Immature natural killer cell (primary cell): ENCODE measurements around the gene CLCA2. TPM values are rescaled to one million over a fixed set of nuclear protein-coding genes. Genes with fewer than 3 reads are reported as not detected.

Source experiments
- DNase-seq, 3 donors: peaks; one replicate each; pipeline ENCODE4 v3.0.0; 2022; ENCODE audit warnings: mixed read lengths in 1 of 3
- H3K27ac Mint-ChIP-seq, 6 donors: one replicate each; pipeline ENCODE4 v1.8.0; 2020; ENCODE audit warnings: mixed read lengths in 6 of 6, mild to moderate bottlenecking in 5 of 6, inconsistent platforms in 4 of 6, moderate library complexity in 3 of 6
- H3K27me3 Mint-ChIP-seq, 3 donors: one replicate each; pipeline ENCODE4 v1.8.0; 2020 to 2021; ENCODE audit warnings: low read depth in 3 of 3, mild to moderate bottlenecking in 3 of 3, mixed read lengths in 3 of 3, moderate library complexity in 3 of 3, inconsistent platforms in 1 of 3
- H3K36me3 Mint-ChIP-seq, 3 donors: one replicate each; pipeline ENCODE4 v1.8.0; 2020; ENCODE audit warnings: mixed read lengths in 3 of 3, inconsistent platforms in 2 of 3, mild to moderate bottlenecking in 2 of 3
- H3K4me1 Mint-ChIP-seq, 2 donors: one replicate each; pipeline ENCODE4 v1.8.0; 2020; ENCODE audit warnings: inconsistent platforms in 2 of 2, mild to moderate bottlenecking in 2 of 2, mixed read lengths in 2 of 2, moderate library complexity in 1 of 2
- H3K4me3 Mint-ChIP-seq, 5 donors: one replicate each; pipeline ENCODE4 v1.8.0; 2020; ENCODE audit warnings: mild to moderate bottlenecking in 5 of 5, mixed read lengths in 5 of 5, inconsistent platforms in 3 of 5, moderate library complexity in 3 of 5
- H3K9me3 Mint-ChIP-seq, 6 donors: one replicate each; pipeline ENCODE4 v1.8.0; 2020; ENCODE audit warnings: mild to moderate bottlenecking in 6 of 6, mixed read lengths in 6 of 6, inconsistent platforms in 4 of 6, moderate library complexity in 3 of 6
- polyA plus RNA-seq, 3 donors: library from polyadenylated mRNA; unstranded; fragments of 300-500 nt; fragmentation: Illumina TruSeq; gene quantifications; one replicate each; pipeline ENCODE4 v1.2.3, GENCODE V29; 2021

Gene CLCA2
- polyA plus RNA-seq, 3 donors from 2014 or later, result not detected

- Mint-ChIP-seq H3K27me3 (no peaks in the 10 kb centered on the region), H3K36me3 (no peaks in the 10 kb centered on the region), H3K4me1 (no peaks in the 10 kb centered on the region), H3K27ac (no peak overlapping the region), H3K9me3 (no peaks in the 10 kb centered on the region), H3K4me3 (no peak overlapping the region)
- DNase-seq, result no peak
Measured at GRCh38 chr1:86471291-86471690, 47.3 kb downstream of the CLCA2 start.

- H3K36me3 Mint-ChIP-seq, result no peaks in the 10 kb centered on the region
- no peak overlapping the region for H3K27ac Mint-ChIP-seq
- H3K4me3 Mint-ChIP-seq, result no peak overlapping the region
- no peaks in the 10 kb centered on the region for H3K27me3 Mint-ChIP-seq
- H3K9me3 Mint-ChIP-seq, result no peaks in the 10 kb centered on the region
- H3K4me1 Mint-ChIP-seq, result no peaks in the 10 kb centered on the region
- no peak for DNase-seq
Measured at GRCh38 chr1:86472152-86472551, 48.2 kb downstream of the CLCA2 start.

GRCh38 chr1:86472767-86473166, 48.8 kb downstream of the CLCA2 start:
- no peak overlapping the region for H3K27ac Mint-ChIP-seq
- no peaks in the 10 kb centered on the region for H3K9me3 Mint-ChIP-seq
- no peaks in the 10 kb centered on the region for H3K4me1 Mint-ChIP-seq
- no peaks in the 10 kb centered on the region for H3K36me3 Mint-ChIP-seq
- no peaks in the 10 kb centered on the region for H3K27me3 Mint-ChIP-seq
- DNase-seq, result no peak
- no peak overlapping the region for H3K4me3 Mint-ChIP-seq

GRCh38 chr1:86477256-86477655, 53.3 kb downstream of the CLCA2 start:
- no peak for DNase-seq
- no peaks in the 10 kb centered on the region for H3K27me3 Mint-ChIP-seq
- no peak overlapping the region for H3K4me3 Mint-ChIP-seq
- H3K4me1 Mint-ChIP-seq, result no peaks in the 10 kb centered on the region
- no peaks in the 10 kb centered on the region for H3K9me3 Mint-ChIP-seq
- no peak overlapping the region for H3K27ac Mint-ChIP-seq
- no peaks in the 10 kb centered on the region for H3K36me3 Mint-ChIP-seq

- Mint-ChIP-seq H3K4me3 (no peak overlapping the region), H3K27ac (no peak overlapping the region), H3K36me3 (no peaks in the 10 kb centered on the region), H3K27me3 (no peaks in the 10 kb centered on the region), H3K4me1 (no peaks in the 10 kb centered on the region), H3K9me3 (no peaks in the 10 kb centered on the region)
- no peak for DNase-seq
Measured at GRCh38 chr1:86477682-86478081, 53.7 kb downstream of the CLCA2 start.

GRCh38 chr1:86478416-86479156, 54.6 kb downstream of the CLCA2 start:
- no peaks in the 10 kb centered on the region for H3K9me3 Mint-ChIP-seq
- H3K4me3 Mint-ChIP-seq, result no peak overlapping the region
- no peak for DNase-seq
- H3K27ac Mint-ChIP-seq, result no peak overlapping the region
- H3K27me3 Mint-ChIP-seq, result no peaks in the 10 kb centered on the region
- H3K36me3 Mint-ChIP-seq, result no peaks in the 10 kb centered on the region
- H3K4me1 Mint-ChIP-seq, result no peaks in the 10 kb centered on the region

- Mint-ChIP-seq H3K9me3 (no peaks in the 10 kb centered on the region), H3K27me3 (peaks cover 0 to 3% (median 0%) of the 10 kb centered on the region in 3 donors), H3K36me3 (no peaks in the 10 kb centered on the region), H3K27ac (no peak overlapping the region), H3K4me3 (no peak overlapping the region), H3K4me1 (no peaks in the 10 kb centered on the region)
- DNase-seq, result no peak
Measured at GRCh38 chr1:86481966-86482365, 58.0 kb downstream of the CLCA2 start.

GRCh38 chr1:86487131-86487810, 63.3 kb downstream of the CLCA2 start:
- Mint-ChIP-seq H3K27me3 (peaks cover 0 to 6% (median 0%) of the 10 kb centered on the region in 3 donors), H3K36me3 (no peaks in the 10 kb centered on the region), H3K4me3 (no peak overlapping the region), H3K27ac (no peak overlapping the region), H3K4me1 (no peaks in the 10 kb centered on the region), H3K9me3 (no peaks in the 10 kb centered on the region)
- DNase-seq, result no peak

- H3K4me3 Mint-ChIP-seq, result no peak overlapping the region
- no peaks in the 10 kb centered on the region for H3K9me3 Mint-ChIP-seq
- no peaks in the 10 kb centered on the region for H3K36me3 Mint-ChIP-seq
- H3K4me1 Mint-ChIP-seq, result no peaks in the 10 kb centered on the region
- H3K27me3 Mint-ChIP-seq, result peaks cover 0 to 6% (median 0%) of the 10 kb centered on the region in 3 donors
- H3K27ac Mint-ChIP-seq, result no peak overlapping the region
- DNase-seq, result no peak
Measured at GRCh38 chr1:86487811-86488141, 63.8 kb downstream of the CLCA2 start.

- Mint-ChIP-seq H3K27ac (no peak overlapping the region), H3K36me3 (no peaks in the 10 kb centered on the region), H3K4me1 (no peaks in the 10 kb centered on the region)
Measured at GRCh38 chr1:86489242-86489878, 65.4 kb downstream of the CLCA2 start.

GRCh38 chr1:86491171-86491950, 67.4 kb downstream of the CLCA2 start:
- no peak for DNase-seq
- Mint-ChIP-seq H3K36me3 (no peaks in the 10 kb centered on the region), H3K9me3 (no peaks in the 10 kb centered on the region), H3K27me3 (peaks cover 0 to 6% (median 0%) of the 10 kb centered on the region in 3 donors), H3K4me3 (no peak overlapping the region), H3K4me1 (no peaks in the 10 kb centered on the region), H3K27ac (no peak overlapping the region)

More at GRCh38 chr1:86489242-86489878, 65.4 kb downstream of the CLCA2 start:
- no peak for DNase-seq
- Mint-ChIP-seq H3K27me3 (peaks cover 0 to 3% (median 0%) of the 10 kb centered on the region in 3 donors), H3K9me3 (no peaks in the 10 kb centered on the region), H3K4me3 (no peak overlapping the region)

- Mint-ChIP-seq H3K27ac (no peak overlapping the region), H3K9me3 (no peaks in the 10 kb centered on the region), H3K36me3 (no peaks in the 10 kb centered on the region), H3K27me3 (peaks cover 0 to 9% (median 6%) of the 10 kb centered on the region in 3 donors), H3K4me1 (peaks cover 9 to 17% of the 10 kb centered on the region in 2 donors), H3K4me3 (no peak overlapping the region)
- DNase-seq, result no peak
Measured at GRCh38 chr1:86498281-86498680, 74.3 kb downstream of the CLCA2 start.

- H3K36me3 Mint-ChIP-seq, result no peaks in the 10 kb centered on the region
- H3K9me3 Mint-ChIP-seq, result no peaks in the 10 kb centered on the region
- peak; percentile 61 to 70 (median 67) for DNase-seq
- peaks cover 15 to 26% of the 10 kb centered on the region in 2 donors for H3K4me1 Mint-ChIP-seq
- H3K27me3 Mint-ChIP-seq, result peaks cover 0 to 11% (median 9%) of the 10 kb centered on the region in 3 donors
- no peak overlapping the region for H3K4me3 Mint-ChIP-seq
- no peak overlapping the region for H3K27ac Mint-ChIP-seq
Measured at GRCh38 chr1:86499987-86500593, 76.1 kb downstream of the CLCA2 start.
